ES-I3 (cell line): ENCODE results near the gene NIBAN1.

Source experiments
- H3K36me3 ChIP-seq: 2 replicates; pipeline ENCODE4 v1.6.1; 2013; ENCODE audit warnings: mild to moderate bottlenecking, low read length, control low read depth, moderate library complexity; ENCODE audit not compliant: insufficient read depth
- H3K4me1 ChIP-seq: 2 replicates; pipeline ENCODE4 v1.6.1; 2013; ENCODE audit warnings: mild to moderate bottlenecking, control low read depth, low read length; ENCODE audit not compliant: insufficient read depth
- H3K9ac ChIP-seq: 2 replicates; pipeline ENCODE4 v1.6.1; 2013; ENCODE audit warnings: low read depth, mild to moderate bottlenecking, low read length, moderate library complexity
- H3K9me3 ChIP-seq: 2 replicates; pipeline ENCODE4 v1.6.1; 2013; ENCODE audit warnings: mild to moderate bottlenecking, low read length, moderate library complexity; ENCODE audit not compliant: control insufficient read depth, insufficient read depth

NIBAN1 gene

GRCh38 chr1:184987696-184988095 lies 13.4 kb upstream of the NIBAN1 start:
- no peaks in the 10 kb centered on the region for H3K4me1 ChIP-seq
- H3K9ac ChIP-seq: no peak overlapping the region
- H3K9me3 ChIP-seq: no peaks in the 10 kb centered on the region
- no peaks in the 10 kb centered on the region for H3K36me3 ChIP-seq

DNA sequence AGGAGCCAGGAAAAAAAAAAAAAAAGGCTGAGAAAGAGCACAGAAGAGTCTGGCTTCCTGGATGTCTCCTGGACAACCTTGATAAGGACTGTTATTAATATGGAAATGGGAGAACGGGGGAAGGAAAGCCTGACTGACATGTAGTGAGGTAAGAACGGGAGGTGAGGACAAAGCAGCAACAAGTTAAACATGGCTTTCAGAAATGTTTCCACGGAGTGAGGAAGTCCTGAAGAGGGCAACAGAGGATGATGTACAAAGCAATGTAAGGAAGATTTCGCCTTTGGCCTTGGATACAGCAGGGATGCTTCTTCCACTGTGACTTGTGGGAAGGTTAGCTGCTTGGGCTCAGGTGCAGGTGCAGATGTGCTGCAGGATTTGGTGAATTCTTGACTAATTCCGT lies 11.9 kb upstream of the NIBAN1 start:
- Histone ChIP-seq H3K9ac (no peak overlapping the region), H3K4me1 (no peaks in the 10 kb centered on the region), H3K36me3 (no peaks in the 10 kb centered on the region), H3K9me3 (no peaks in the 10 kb centered on the region)

DNA sequence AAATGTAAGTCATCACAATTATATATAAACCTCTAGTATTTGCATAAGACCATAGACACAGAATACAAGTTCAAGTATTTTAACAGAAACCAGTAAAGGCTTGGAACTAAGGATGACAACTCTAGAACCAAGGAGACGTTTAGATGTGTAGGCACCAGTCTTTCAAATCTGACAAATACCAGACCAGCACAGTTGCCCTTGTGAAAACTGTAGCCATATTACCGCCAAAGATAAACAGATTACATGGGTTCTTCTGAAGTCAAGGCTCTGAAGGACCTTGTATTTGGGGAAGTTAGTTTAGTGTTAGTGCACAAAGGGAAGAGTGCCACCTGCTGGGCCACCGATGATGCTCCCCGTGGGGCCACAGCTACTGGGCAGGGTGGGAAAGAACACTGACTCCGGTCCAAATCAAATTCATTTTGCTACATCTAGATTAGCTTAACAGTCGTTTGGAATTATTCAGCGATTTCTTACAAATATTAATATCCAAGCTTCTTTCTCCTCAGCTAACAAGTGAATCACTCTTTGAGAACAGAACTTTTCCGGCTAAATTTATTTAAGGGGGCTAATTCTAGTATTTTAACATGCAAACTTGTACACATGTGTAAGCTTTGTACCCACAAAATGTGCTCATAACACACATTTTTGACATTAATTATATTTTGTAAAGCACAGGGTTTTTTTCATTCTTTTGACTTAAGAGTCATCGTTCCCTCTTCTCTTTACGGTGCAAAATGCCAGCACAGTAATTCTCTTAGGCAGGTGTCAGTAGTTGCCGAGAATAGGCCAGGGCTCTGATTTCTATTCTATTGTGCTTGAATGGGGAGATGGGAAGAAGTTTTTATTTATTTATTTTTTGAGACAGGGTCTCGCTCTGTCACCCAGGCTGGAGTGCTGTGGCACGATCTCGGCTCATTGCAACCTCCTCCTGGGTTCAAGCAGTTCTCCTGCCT lies 8.0 kb upstream of the NIBAN1 start:
- Histone ChIP-seq H3K9ac (no peak overlapping the region), H3K36me3 (no peaks in the 10 kb centered on the region; the same call in 1 of the 2 replicates)

GRCh38 chr1:184980726-184981125 lies 6.4 kb upstream of the NIBAN1 start:
- Histone ChIP-seq H3K9ac (no peak overlapping the region), H3K4me1 (no peaks in the 10 kb centered on the region), H3K9me3 (no peaks in the 10 kb centered on the region), H3K36me3 (no peaks in the 10 kb centered on the region; the same call in 1 of the 2 replicates)

More for the DNA sequence above, 8.0 kb upstream of the NIBAN1 start:
- Histone ChIP-seq H3K4me1 (no peaks in the 10 kb centered on the region), H3K9me3 (no peaks in the 10 kb centered on the region)

DNA sequence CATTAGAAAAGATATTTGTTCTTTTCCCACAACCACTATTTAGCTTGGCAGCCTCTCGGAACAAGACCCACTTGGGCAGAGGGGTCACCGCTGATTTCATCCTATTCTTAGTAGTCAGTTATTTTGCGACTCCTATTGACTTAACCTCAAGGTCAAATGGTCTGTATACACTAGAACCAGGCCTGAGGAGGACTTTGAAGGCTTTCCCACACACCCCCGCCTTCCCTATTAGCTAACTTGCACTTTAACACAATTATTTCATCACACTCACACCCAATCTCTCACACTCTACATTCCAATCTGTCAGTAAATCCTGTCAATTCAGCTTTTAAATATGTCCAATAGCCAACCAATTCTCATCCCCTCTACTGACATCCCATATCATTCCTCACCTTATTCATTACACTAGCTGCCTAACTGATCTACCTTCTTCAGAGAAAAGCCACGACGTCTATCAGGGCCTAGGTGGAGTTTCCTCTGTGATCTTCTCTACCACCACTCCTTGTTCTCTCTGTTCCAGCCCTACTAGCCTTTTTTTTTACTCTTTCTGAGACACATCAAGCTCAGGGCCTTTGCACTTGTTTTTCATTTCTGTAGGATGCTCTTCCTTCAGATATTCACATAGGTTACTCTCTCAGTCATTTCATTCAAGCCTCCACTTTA lies 1.0 kb upstream of the NIBAN1 start:
- Histone ChIP-seq H3K9me3 (no peaks in the 10 kb centered on the region), H3K4me1 (peaks cover 14% of the 10 kb centered on the region), H3K9ac (no peak overlapping the region), H3K36me3 (no peaks in the 10 kb centered on the region; the same call in 1 of the 2 replicates)

DNA sequence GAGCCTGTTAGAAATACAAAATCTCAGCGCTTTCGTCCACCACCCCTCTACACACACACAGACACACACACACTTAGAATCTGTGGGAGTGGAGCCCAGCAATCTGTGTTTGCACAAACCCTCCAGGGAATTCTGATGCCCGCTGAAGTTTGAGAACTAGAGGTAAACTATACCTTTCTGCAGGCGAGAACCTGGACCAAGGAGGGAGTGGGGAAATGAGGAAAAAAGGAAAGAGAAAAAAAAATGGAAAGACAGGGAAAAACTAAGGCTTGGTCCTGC lies 468 bp upstream of the NIBAN1 start:
- H3K36me3 ChIP-seq: no peaks in the 10 kb centered on the region; the same call in 1 of the 2 replicates
- peaks cover 14% of the 10 kb centered on the region for H3K4me1 ChIP-seq
- H3K9ac ChIP-seq: peak overlapping the region; percentile 72
- H3K9me3 ChIP-seq: no peaks in the 10 kb centered on the region

GRCh38 chr1:184973272-184974055 lies 844 bp downstream of the NIBAN1 start:
- Histone ChIP-seq H3K36me3 (no peaks in the 10 kb centered on the region; the same call in 1 of the 2 replicates), H3K4me1 (peaks cover 14% of the 10 kb centered on the region), H3K9ac (peak overlapping the region; percentile 72), H3K9me3 (no peaks in the 10 kb centered on the region)

GRCh38 chr1:184972315-184973055 lies 1.8 kb downstream of the NIBAN1 start:
- Histone ChIP-seq H3K9me3 (no peaks in the 10 kb centered on the region), H3K9ac (peak overlapping the region; percentile 72), H3K4me1 (peaks cover 14% of the 10 kb centered on the region), H3K36me3 (no peaks in the 10 kb centered on the region; the same call in 1 of the 2 replicates)

- no peaks in the 10 kb centered on the region for H3K36me3 ChIP-seq
- H3K4me1 ChIP-seq: peaks cover 14% of the 10 kb centered on the region
These were observed 2.6 kb downstream of the NIBAN1 start for GRCh38 chr1:184971522-184972265.

DNA sequence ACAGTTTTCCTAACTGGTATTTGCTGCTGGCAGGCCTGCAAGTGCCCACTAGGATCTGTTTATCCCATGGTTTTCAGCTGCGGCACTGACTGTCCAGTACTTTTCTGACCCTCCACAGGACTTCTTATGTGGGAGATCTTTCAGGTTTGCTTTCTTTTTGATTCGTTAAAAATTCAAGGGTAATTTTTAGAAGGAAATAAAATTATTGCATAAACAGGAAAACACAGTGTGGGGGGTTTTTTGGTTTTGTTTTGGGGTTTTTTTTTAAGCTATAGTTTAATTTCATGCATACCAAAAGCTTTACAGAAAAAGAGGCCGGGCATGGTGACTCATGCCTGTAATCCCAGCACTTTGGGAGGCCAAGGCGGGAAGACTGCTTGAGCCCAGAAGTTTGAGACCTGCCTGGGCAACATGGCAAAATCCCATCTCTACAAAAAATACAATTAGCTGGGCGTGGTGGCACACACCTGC lies 3.6 kb downstream of the NIBAN1 start:
- Histone ChIP-seq H3K9ac (no peak overlapping the region), H3K4me1 (peaks cover 14% of the 10 kb centered on the region), H3K36me3 (no peaks in the 10 kb centered on the region), H3K9me3 (no peaks in the 10 kb centered on the region)

More at GRCh38 chr1:184971522-184972265, 2.6 kb downstream of the NIBAN1 start:
- Histone ChIP-seq H3K9me3 (no peaks in the 10 kb centered on the region), H3K9ac (no peak overlapping the region)

DNA sequence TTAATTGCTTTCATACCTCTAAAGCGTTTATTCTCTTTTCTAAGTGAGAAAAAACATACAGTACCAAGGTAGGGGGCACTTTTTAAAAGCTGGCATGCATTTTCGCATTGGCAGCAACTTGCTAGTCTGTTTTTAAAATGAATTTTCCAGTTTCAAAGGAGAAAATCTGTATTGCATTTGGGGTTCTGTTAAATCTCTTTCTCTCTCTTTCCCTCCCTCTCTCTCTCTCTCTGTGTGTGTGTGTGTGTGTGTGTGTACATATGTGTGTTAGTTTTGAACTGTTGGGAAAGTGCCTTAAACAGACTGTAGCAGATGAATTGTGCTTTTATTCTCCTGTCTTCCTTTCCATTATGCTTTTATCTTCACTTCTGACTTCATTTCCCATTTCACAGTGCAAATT lies 7.3 kb downstream of the NIBAN1 start:
- no peaks in the 10 kb centered on the region for H3K36me3 ChIP-seq
- peaks cover 5% of the 10 kb centered on the region for H3K4me1 ChIP-seq
- H3K9ac ChIP-seq: no peak overlapping the region
- no peaks in the 10 kb centered on the region for H3K9me3 ChIP-seq

- H3K36me3 ChIP-seq: no peaks in the 10 kb centered on the region; the same call in 1 of the 2 replicates
- H3K9me3 ChIP-seq: no peaks in the 10 kb centered on the region
- peaks cover 4% of the 10 kb centered on the region for H3K4me1 ChIP-seq
- no peak overlapping the region for H3K9ac ChIP-seq
These were observed 8.1 kb downstream of the NIBAN1 start for GRCh38 chr1:184965944-184966860.
